ENCODE data around the gene TAOK2.

TAOK2 gene

GRCh38 chr16:30010844-30011713, 37.4 kb downstream of the TAOK2 start, which contains the start of gene DOC2A:
Gene DOC2A (minus strand): TSS chr16:30011027. CDS start chr16:30010222, 805 bp downstream.
- TF ChIP-seq GATA3 (IDR thresholded peaks at IDR 0.05; ENCODE audit: low read depth, low read length) (no peak), GATA2 (IDR thresholded peaks at IDR 0.05; ENCODE audit: low read depth, low read length) (no peak)

GRCh38 chr16:30011714-30012504, 38.2 kb downstream of the TAOK2 start:
- TF ChIP-seq GATA3 (IDR thresholded peaks at IDR 0.05; ENCODE audit: low read depth, low read length) = no peak
- no peak for TF ChIP-seq GATA2 (IDR thresholded peaks at IDR 0.05; ENCODE audit: low read depth, low read length)

- no peak for TF ChIP-seq GATA2 (IDR thresholded peaks at IDR 0.05; ENCODE audit: low read depth, low read length)
- TF ChIP-seq GATA3 (IDR thresholded peaks at IDR 0.05; ENCODE audit: low read depth, low read length) = no peak
Measured at GRCh38 chr16:30016555-30017276, 43.0 kb downstream of the TAOK2 start.

- no peak for TF ChIP-seq GATA3 (IDR thresholded peaks at IDR 0.05; ENCODE audit: low read depth, low read length)
- no peak for TF ChIP-seq GATA2 (IDR thresholded peaks at IDR 0.05; ENCODE audit: low read depth, low read length)
Measured at GRCh38 chr16:30017277-30017656, 43.6 kb downstream of the TAOK2 start.

GRCh38 chr16:30018731-30019158, 45.1 kb downstream of the TAOK2 start:
- TF ChIP-seq GATA3 (IDR thresholded peaks at IDR 0.05; ENCODE audit: low read depth, low read length) = no peak
- no peak for TF ChIP-seq GATA2 (IDR thresholded peaks at IDR 0.05; ENCODE audit: low read depth, low read length)

GRCh38 chr16:30022887-30023286, 49.2 kb downstream of the TAOK2 start, which contains the start of gene C16orf92:
Gene C16orf92 (plus strand): TSS chr16:30023198. CDS start chr16:30023341, 143 bp downstream.
- TF ChIP-seq GATA3 (IDR thresholded peaks at IDR 0.05; ENCODE audit: low read depth, low read length) (no peak), GATA2 (IDR thresholded peaks at IDR 0.05; ENCODE audit: low read depth, low read length) (no peak)

- no peak for TF ChIP-seq GATA3 (IDR thresholded peaks at IDR 0.05; ENCODE audit: low read depth, low read length)
- TF ChIP-seq GATA2 (IDR thresholded peaks at IDR 0.05; ENCODE audit: low read depth, low read length) = no peak
Measured at GRCh38 chr16:30023586-30023985, 49.9 kb downstream of the TAOK2 start.

- TF ChIP-seq GATA2 (IDR thresholded peaks at IDR 0.05; ENCODE audit: low read depth, low read length) (no peak), GATA3 (IDR thresholded peaks at IDR 0.05; ENCODE audit: low read depth, low read length) (no peak)
Measured at GRCh38 chr16:30024451-30024850, 50.8 kb downstream of the TAOK2 start.

- TF ChIP-seq GATA2 (IDR thresholded peaks at IDR 0.05; ENCODE audit: low read depth, low read length) (no peak), GATA3 (IDR thresholded peaks at IDR 0.05; ENCODE audit: low read depth, low read length) (no peak)
Measured at GRCh38 chr16:30025156-30025555, 51.5 kb downstream of the TAOK2 start.

- TF ChIP-seq GATA3 (IDR thresholded peaks at IDR 0.05; ENCODE audit: low read depth, low read length) (no peak), GATA2 (IDR thresholded peaks at IDR 0.05; ENCODE audit: low read depth, low read length) (no peak)
Measured at GRCh38 chr16:30025574-30025973, 51.9 kb downstream of the TAOK2 start.

GRCh38 chr16:30026449-30026848, 52.8 kb downstream of the TAOK2 start:
- no peak for TF ChIP-seq GATA2 (IDR thresholded peaks at IDR 0.05; ENCODE audit: low read depth, low read length)
- no peak for TF ChIP-seq GATA3 (IDR thresholded peaks at IDR 0.05; ENCODE audit: low read depth, low read length)

GRCh38 chr16:30027588-30028437, 54.1 kb downstream of the TAOK2 start:
- no peak for TF ChIP-seq GATA3 (IDR thresholded peaks at IDR 0.05; ENCODE audit: low read depth, low read length)
- no peak for TF ChIP-seq GATA2 (IDR thresholded peaks at IDR 0.05; ENCODE audit: low read depth, low read length)
